H1 (cell line): Measurements from ENCODE around the gene TGFB1. TPM values are rescaled to one million over a fixed set of nuclear protein-coding genes. Genes with fewer than 3 reads are reported as not detected.

ENCODE experiments used
- CTCF ChIA-PET: fragments of 300-600 bp; sonication (Branson Sonifier 250); formaldehyde crosslinking; loops from one replicate; lab custom pipeline; 2021; ENCODE audit not compliant: partially characterized antibody; lab: Charles Lee
- POLR2A ChIA-PET: fragments of 300-600 bp; sonication (Branson Sonifier 250); formaldehyde crosslinking; loops from one replicate; lab custom pipeline; 2021; ENCODE audit warnings: inconsistent platforms; ENCODE audit not compliant: partially characterized antibody; lab: Charles Lee
- DNase-seq, 2 experiments: peaks; one replicate each; pipeline versions ENCODE4 v3.0.0 to v3.0.0-alpha.2; 2010 to 2022; ENCODE audit warnings: low spot score in 2 of 2, low read depth in 1 of 2, mixed read lengths in 1 of 2
- FAIRE-seq: peaks from 2 replicates; lab custom pipeline; 2011; peaks lifted over from hg19 to GRCh38; lab: Jason Lieb, UNC
- H2AFZ ChIP-seq: 2 replicates; pipeline ENCODE4 v1.8.1; 2012; ENCODE audit warnings: low read length, inconsistent platforms
- H2AK5ac ChIP-seq: 2 replicates; pipeline ENCODE4 v1.6.1; 2013; ENCODE audit warnings: low read depth, low read length
- H2BK120ac ChIP-seq: replicated peaks from 2 replicates; pipeline ENCODE3; 2013; ENCODE audit warnings: low read depth, low read length, inconsistent platforms
- H2BK12ac ChIP-seq: 2 replicates; pipeline ENCODE4 v1.6.1; 2013; ENCODE audit warnings: low read depth, low read length
- H2BK15ac ChIP-seq: 2 replicates; pipeline ENCODE4 v1.6.1; 2013; ENCODE audit warnings: low read length
- H2BK20ac ChIP-seq: 2 replicates; pipeline ENCODE4 v1.6.1; 2013; ENCODE audit warnings: low read length
- H2BK5ac ChIP-seq: 2 replicates; pipeline ENCODE4 v1.6.1; 2013; ENCODE audit warnings: low read depth, low read length
- H3K14ac ChIP-seq: 2 replicates; pipeline ENCODE4 v1.6.1; 2013; ENCODE audit warnings: inconsistent platforms; ENCODE audit not compliant: insufficient read length
- H3K18ac ChIP-seq: 2 replicates; pipeline ENCODE4 v1.6.1; 2013; ENCODE audit warnings: low read length; ENCODE audit errors: extremely low read depth
- H3K23ac ChIP-seq: 2 replicates; pipeline ENCODE4 v1.6.1; 2013; ENCODE audit warnings: inconsistent platforms; ENCODE audit not compliant: insufficient read length
- H3K23me2 ChIP-seq: 2 replicates; pipeline ENCODE4 v1.6.1; 2013; ENCODE audit warnings: low read depth, low read length
- H3K27ac ChIP-seq: 2 replicates; pipeline ENCODE4 v1.6.1; 2011; ENCODE audit warnings: low read depth, low read length, inconsistent platforms
- H3K27me3 ChIP-seq, 4 experiments: replicated peaks in 1 of 4; 1 replicate in 1 of 4; 2 replicates in 3 of 4; pipeline versions ENCODE4 v1.6.1 to v1.8.1; 2011 to 2013; ENCODE audit warnings: low read length in 3 of 4, mild to moderate bottlenecking in 3 of 4, inconsistent platforms in 2 of 4, mixed read lengths in 2 of 4, moderate library complexity in 1 of 4; ENCODE audit not compliant: control insufficient read depth in 3 of 4, insufficient read depth in 3 of 4; ENCODE audit errors: extremely low read depth in 1 of 4
- H3K36me3 ChIP-seq, 4 experiments: 2 replicates each; pipeline versions ENCODE4 v1.6.1 to v1.8.1; 2011 to 2013; ENCODE audit warnings: mild to moderate bottlenecking in 4 of 4, low read length in 3 of 4, moderate library complexity in 2 of 4, control low read depth in 1 of 4, inconsistent platforms in 1 of 4; ENCODE audit not compliant: insufficient read depth in 4 of 4, control insufficient read depth in 2 of 4
- H3K4ac ChIP-seq: replicated peaks from 2 replicates; pipeline ENCODE3; 2013; ENCODE audit warnings: low read length, low read depth, mixed read lengths, inconsistent platforms; ENCODE audit not compliant: insufficient read length
- H3K4me1 ChIP-seq, 4 experiments: replicated peaks in 1 of 4; 1 replicate in 1 of 4; 2 replicates in 3 of 4; pipeline versions ENCODE4 v1.6.1 to v1.8.1; 2011 to 2013; ENCODE audit warnings: low read length in 3 of 4, inconsistent platforms in 2 of 4, mixed read lengths in 1 of 4; ENCODE audit not compliant: insufficient read depth in 4 of 4, control insufficient read depth in 3 of 4
- H3K4me2 ChIP-seq, 2 experiments: 2 replicates each; pipeline versions ENCODE4 v1.6.1 to v1.8.1; 2011 to 2013; ENCODE audit warnings: low read depth in 2 of 2, low read length in 2 of 2, control low read depth in 1 of 2, inconsistent platforms in 1 of 2, mild to moderate bottlenecking in 1 of 2; ENCODE audit not compliant: insufficient read depth in 1 of 2
- H3K4me3 ChIP-seq, 4 experiments: fragments of 200-600, 300-600 bp in 1 of 4; sonication (generic), shearing (Covaris generic), sonication (Bioruptor Twin) in 1 of 4; 2 replicates each; pipeline versions ENCODE4 v1.5.1 to v1.8.1; 2011 to 2016; ENCODE audit warnings: low read length in 4 of 4, low read depth in 3 of 4, control low read depth in 2 of 4, inconsistent platforms in 2 of 4, mild to moderate bottlenecking in 2 of 4, mixed read lengths in 1 of 4, moderate library complexity in 1 of 4; ENCODE audit not compliant: insufficient read depth in 2 of 4; ENCODE audit errors: extremely low read depth in 1 of 4
- H3K56ac ChIP-seq: replicated peaks from 2 replicates; pipeline ENCODE3; 2013; ENCODE audit warnings: low read depth, mild to moderate bottlenecking, mixed read lengths, low read length, inconsistent platforms; ENCODE audit not compliant: insufficient read length
- H3K79me1 ChIP-seq: 2 replicates; pipeline ENCODE4 v1.6.1; 2013; ENCODE audit warnings: low read depth, low read length, control low read depth
- H3K79me2 ChIP-seq, 2 experiments: 2 replicates each; pipeline versions ENCODE4 v1.6.1 to v1.8.1; 2012 to 2013; ENCODE audit warnings: low read length in 2 of 2, mild to moderate bottlenecking in 2 of 2, inconsistent platforms in 1 of 2; ENCODE audit not compliant: insufficient read depth in 2 of 2, control insufficient read depth in 1 of 2
- H3K9ac ChIP-seq, 4 experiments: replicated peaks in 1 of 4; 1 replicate in 1 of 4; 2 replicates in 3 of 4; pipeline versions ENCODE4 v1.6.1 to v1.8.1; 2011 to 2013; ENCODE audit warnings: low read depth in 3 of 4, low read length in 3 of 4, control low read depth in 2 of 4, mild to moderate bottlenecking in 2 of 4, moderate library complexity in 2 of 4, inconsistent platforms in 1 of 4; ENCODE audit errors: extremely low read depth in 1 of 4
- H3K9me3 ChIP-seq, 2 experiments: 2 replicates each; pipeline versions ENCODE4 v1.6.1 to v1.8.1; 2012 to 2013; ENCODE audit warnings: mild to moderate bottlenecking in 2 of 2, moderate library complexity in 2 of 2, control low read depth in 1 of 2, inconsistent platforms in 1 of 2, low read depth in 1 of 2, low read length in 1 of 2, mixed read lengths in 1 of 2; ENCODE audit not compliant: insufficient read depth in 2 of 2
- H4K20me1 ChIP-seq, 2 experiments: replicated peaks in 1 of 2; 2 replicates each; pipeline versions ENCODE3 to v1.8.1; 2011 to 2013; ENCODE audit warnings: inconsistent platforms in 2 of 2, low read length in 2 of 2, mild to moderate bottlenecking in 1 of 2; ENCODE audit not compliant: insufficient read depth in 2 of 2, control insufficient read depth in 1 of 2
- H4K5ac ChIP-seq: 2 replicates; pipeline ENCODE4 v1.6.1; 2013; ENCODE audit warnings: low read length, low read depth, mixed read lengths, inconsistent platforms; ENCODE audit not compliant: insufficient read length
- H4K8ac ChIP-seq: 2 replicates; pipeline ENCODE4 v1.8.0; 2013; ENCODE audit warnings: mild to moderate bottlenecking, moderate library complexity, low read length, inconsistent platforms; ENCODE audit not compliant: insufficient read depth; ENCODE audit errors: extremely low read depth
- H4K91ac ChIP-seq: replicated peaks from 2 replicates; pipeline ENCODE3; 2013; ENCODE audit warnings: low read length, mixed read lengths, inconsistent platforms; ENCODE audit not compliant: insufficient read length
- CEBPB ChIP-seq: IDR thresholded peaks from 2 replicates; pipeline ENCODE4 v1.6.1; 2012; ENCODE audit warnings: low read depth, low read length
- CHD1 ChIP-seq: IDR thresholded peaks from 2 replicates; pipeline ENCODE4 v1.6.1; 2012; ENCODE audit warnings: low read depth, low read length, improper control_type of control experiment
- CTBP2 ChIP-seq: IDR thresholded peaks from 2 replicates; pipeline ENCODE4 v1.7.0; 2011; ENCODE audit warnings: borderline replicate concordance, mild to moderate bottlenecking, moderate library complexity, mixed read lengths, low read length; ENCODE audit not compliant: insufficient read depth, insufficient read length
- EP300 ChIP-seq, 2 experiments: IDR thresholded peaks; 1 replicate in 1 of 2; 2 replicates in 1 of 2; pipeline ENCODE4 v1.6.1; 2011 to 2012; ENCODE audit warnings: low read depth in 2 of 2, low read length in 2 of 2, mild to moderate bottlenecking in 2 of 2, borderline replicate concordance in 1 of 2, inconsistent platforms in 1 of 2, moderate library complexity in 1 of 2
- EZH2 ChIP-seq: fragments of 200-600 bp; sonication (generic); IDR thresholded peaks from 2 replicates; pipeline ENCODE4 v1.7.1; 2012; ENCODE audit warnings: low read depth, mild to moderate bottlenecking, moderate library complexity, low read length, inconsistent platforms; ENCODE audit not compliant: severe bottlenecking
- NRF1 ChIP-seq: IDR thresholded peaks from 2 replicates; pipeline ENCODE4 v1.6.1; 2011; ENCODE audit warnings: mild to moderate bottlenecking, low read depth, low read length, improper control_type of control experiment
- POLR2AphosphoS5 ChIP-seq: IDR thresholded peaks from 2 replicates; pipeline ENCODE4 v1.6.1; 2011; ENCODE audit warnings: low read depth, low read length
- POU5F1 ChIP-seq: IDR thresholded peaks from 2 replicates; pipeline ENCODE4 v1.6.1; 2011; ENCODE audit warnings: low read depth, mild to moderate bottlenecking, low read length, moderate library complexity
- RFX5 ChIP-seq: IDR thresholded peaks from 2 replicates; pipeline ENCODE4 v1.6.1; 2011; ENCODE audit warnings: low read depth, low read length, improper control_type of control experiment, borderline replicate concordance
- SIRT6 ChIP-seq: IDR thresholded peaks from one replicate; pipeline ENCODE4 v1.7.1; 2012; ENCODE audit warnings: low read length, inconsistent platforms
- TBP ChIP-seq: IDR thresholded peaks from 2 replicates; pipeline ENCODE4 v1.6.1; 2011; ENCODE audit warnings: low read depth, low read length, improper control_type of control experiment
- WGBS, 2 experiments: shearing (Covaris generic) in 1 of 2; methylation state at CpG; one replicate each; pipeline versions ENCODE4 v1.1.6 to v1.1.7; 2013 to 2015; ENCODE audit warnings: low lambda C conversion rate in 2 of 2, mixed read lengths in 2 of 2, inconsistent platforms in 1 of 2, low coverage in 1 of 2, missing lambda C conversion rate in 1 of 2; ENCODE audit not compliant: insufficient replicate concordance in 2 of 2, insufficient coverage in 1 of 2, insufficient read length in 1 of 2; ENCODE audit errors: extremely low coverage in 1 of 2, missing lambda C conversion rate in 1 of 2; 5-methylcytosine and 5-hydroxymethylcytosine counted together
- polyA plus RNA-seq, 7 experiments: library from polyadenylated mRNA; depleted of rRNA in 3 of 7; stranded (reverse) in 5 of 7; unstranded in 2 of 7; fragments of >200 nt in 5 of 7; fragments of 200-250 nt in 2 of 7; gene quantifications; 1 replicate in 5 of 7; 2 replicates in 1 of 7; 4 replicates in 1 of 7; pipeline versions ENCODE4 v1.2.1 to v1.2.3, GENCODE V29; 2011 to 2013; ENCODE audit warnings: missing spikeins in 2 of 7, mixed read lengths in 2 of 7
- total RNA-seq: library from RNA; stranded (reverse); fragmentation: NEBNext Ultra II Directional; extraction: Animal tissue kit (Norgen Biotek cat#: 25700); gene quantifications from 2 replicates; pipeline ENCODE4 v1.2.1, GENCODE V29; 2021
- TF ChIP-seq, protein P1 (sequence below): IDR thresholded peaks from 2 replicates; pipeline ENCODE4 v1.6.1; 2012; ENCODE audit warnings: low read length, inconsistent platforms

Gene TGFB1
- total and polyA plus RNA-seq, 2 of the 8 experiments (the other 6 are each of a cell fraction or from before 2014, with no cell fraction given), result 1.7 to 10.6 TPM

GRCh38 chr19:41295499-41295898 is 58.2 kb downstream of the TGFB1 start:
- CTCF ChIA-PET, result interaction anchor here (7.8 kb wide), 1 partner anchor 10 kb away, joined by 63 read pairs; no protein-coding TSS in a partner anchor
- no peak overlapping the region for H2BK120ac ChIP-seq
- no peaks in the 10 kb centered on the region for H3K23me2 ChIP-seq
- no peak for DNase-seq
- no peak overlapping the region for H2AK5ac ChIP-seq
- 92% methylated on average over 6 of the region's 6 CpGs; no CpG with 5 or more reads in 1 of the 2 experiments for WGBS, 2 experiments
- POLR2A ChIA-PET, result interaction anchor here (22.6 to 38.6 kb wide), 2 partner anchors 8 to 15 kb away, joined by 579 read pairs; partner anchors contain the start of genes CCDC97 and HNRNPUL1
- no peak overlapping the region for H2BK5ac ChIP-seq
- H3K4me3 ChIP-seq, result no peak overlapping the region
- no peak overlapping the region for H3K56ac ChIP-seq
- no peak overlapping the region for H3K18ac ChIP-seq
- H3K23ac ChIP-seq, result no peak overlapping the region
- 0 out of 4 replicates have a peak, but pooled peaks cover 0 to 4% of the 10 kb centered on the region in 2 experiments for H3K79me2 ChIP-seq
- no peaks in the 10 kb centered on the region for H3K9me3 ChIP-seq
- H4K5ac ChIP-seq, result no peak overlapping the region
- no peaks in the 10 kb centered on the region for H3K4me1 ChIP-seq
- no peak overlapping the region for H3K4me2 ChIP-seq
- H3K4ac ChIP-seq, result no peak overlapping the region
- H3K27me3 ChIP-seq, result no peaks in the 10 kb centered on the region
- no peak overlapping the region for H2BK20ac ChIP-seq
- no peak overlapping the region for H4K91ac ChIP-seq
- no peak overlapping the region for H4K8ac ChIP-seq
- no peak overlapping the region for H3K14ac ChIP-seq
- no peak overlapping the region for H2AFZ ChIP-seq
- no peak for FAIRE-seq
- no peak overlapping the region for H2BK12ac ChIP-seq
- no peak overlapping the region for H2BK15ac ChIP-seq
- peaks cover 5% of the 10 kb centered on the region; the same call in 1 of the 2 replicates for H3K79me1 ChIP-seq
- peaks cover 74 to 100% (median 96%) of the 10 kb centered on the region in 4 experiments for H3K36me3 ChIP-seq
- H4K20me1 ChIP-seq, result peaks cover 9 to 26% of the 10 kb centered on the region in 2 experiments
- H3K9ac ChIP-seq, result no peak overlapping the region
- H3K27ac ChIP-seq, result no peak overlapping the region
- TF ChIP-seq EP300 (IDR thresholded peaks at IDR 0.05; ENCODE audit: borderline replicate concordance in 1 of 2, low read depth in 2 of 2, low read length in 2 of 2) (no peak), POU5F1 (no peak), TBP (no peak), CHD1 (no peak), CEBPB (no peak), CTBP2 (no peak), RFX5 (no peak), NRF1 (no peak), EZH2 (no peak), SIRT6 (no peak), POLR2AphosphoS5 (no peak; the same call in 1 of the 2 replicates)
- TF ChIP-seq, protein P1, sequence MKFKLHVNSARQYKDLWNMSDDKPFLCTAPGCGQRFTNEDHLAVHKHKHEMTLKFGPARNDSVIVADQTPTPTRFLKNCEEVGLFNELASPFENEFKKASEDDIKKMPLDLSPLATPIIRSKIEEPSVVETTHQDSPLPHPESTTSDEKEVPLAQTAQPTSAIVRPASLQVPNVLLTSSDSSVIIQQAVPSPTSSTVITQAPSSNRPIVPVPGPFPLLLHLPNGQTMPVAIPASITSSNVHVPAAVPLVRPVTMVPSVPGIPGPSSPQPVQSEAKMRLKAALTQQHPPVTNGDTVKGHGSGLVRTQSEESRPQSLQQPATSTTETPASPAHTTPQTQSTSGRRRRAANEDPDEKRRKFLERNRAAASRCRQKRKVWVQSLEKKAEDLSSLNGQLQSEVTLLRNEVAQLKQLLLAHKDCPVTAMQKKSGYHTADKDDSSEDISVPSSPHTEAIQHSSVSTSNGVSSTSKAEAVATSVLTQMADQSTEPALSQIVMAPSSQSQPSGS, result no peak
